GM21528 (cell line): ENCODE results near the gene NOMO2.
"Not testable (repeated sequence)": the region's sequence is repeated elsewhere in the genome, so short reads cannot be mapped to it uniquely, and the experiment has no call there.

Source experiments
- ATAC-seq: cut with Tn5 transposase; IDR thresholded peaks from one replicate; pipeline ENCODE4 v1.9.1; 2021; ENCODE audit warnings: mild to moderate bottlenecking, moderate library complexity; ENCODE audit not compliant: unreplicated experiment, low FRiP score

NOMO2 gene

GRCh38 chr16:18526547-18526946 lies 35.4 kb downstream of the NOMO2 start:
- ATAC-seq = not testable (repeated sequence)

- ATAC-seq = not testable (repeated sequence)
Measured at GRCh38 chr16:18525882-18526482, 35.9 kb downstream of the NOMO2 start.

- ATAC-seq = not testable (repeated sequence)
Measured at GRCh38 chr16:18522637-18523036, 39.3 kb downstream of the NOMO2 start.

- not testable (repeated sequence) for ATAC-seq
Measured at GRCh38 chr16:18521445-18522181, 40.3 kb downstream of the NOMO2 start.

GRCh38 chr16:18518536-18519283 lies 43.2 kb downstream of the NOMO2 start:
- ATAC-seq = not testable (repeated sequence)

- ATAC-seq = not testable (repeated sequence)
Measured at GRCh38 chr16:18498430-18498829, 63.5 kb downstream of the NOMO2 start.

GRCh38 chr16:18497032-18497431 lies 64.9 kb downstream of the NOMO2 start:
- not testable (repeated sequence) for ATAC-seq

- not testable (repeated sequence) for ATAC-seq
Measured at GRCh38 chr16:18492118-18492897, 69.6 kb downstream of the NOMO2 start.

- not testable (repeated sequence) for ATAC-seq
Measured at GRCh38 chr16:18436025-18436424, 125.9 kb downstream of the NOMO2 start.

GRCh38 chr16:18415827-18416226 lies 146.1 kb downstream of the NOMO2 start:
- ATAC-seq = not testable (repeated sequence)

- not testable (repeated sequence) for ATAC-seq
Measured at GRCh38 chr16:18409532-18410293, 152.2 kb downstream of the NOMO2 start.

GRCh38 chr16:18401851-18402657 lies 159.8 kb downstream of the NOMO2 start:
- ATAC-seq = not testable (repeated sequence)

- ATAC-seq = not testable (repeated sequence)
Measured at GRCh38 chr16:18401159-18401558, 160.7 kb downstream of the NOMO2 start.

- ATAC-seq = not testable (repeated sequence)
Measured at GRCh38 chr16:18394363-18394762, 167.5 kb downstream of the NOMO2 start.

- ATAC-seq = not testable (repeated sequence)
Measured at GRCh38 chr16:18387767-18388166, 174.1 kb downstream of the NOMO2 start.

- ATAC-seq = not testable (repeated sequence)
Measured at GRCh38 chr16:18386517-18386916, 175.4 kb downstream of the NOMO2 start.

GRCh38 chr16:18385285-18385684 lies 176.6 kb downstream of the NOMO2 start:
- ATAC-seq = not testable (repeated sequence)

- ATAC-seq = not testable (repeated sequence)
Measured at GRCh38 chr16:18384869-18385268, 177.0 kb downstream of the NOMO2 start.
